ENCODE measurements around the gene TCF4.

The TCF4 gene

GRCh38 chr18:55466789-55467188 is 121.2 kb downstream of the TCF4 start:
- DNase-seq: no peak

- DNase-seq: no peak
These were observed 122.7 kb downstream of the TCF4 start for GRCh38 chr18:55465313-55465712.

DNA sequence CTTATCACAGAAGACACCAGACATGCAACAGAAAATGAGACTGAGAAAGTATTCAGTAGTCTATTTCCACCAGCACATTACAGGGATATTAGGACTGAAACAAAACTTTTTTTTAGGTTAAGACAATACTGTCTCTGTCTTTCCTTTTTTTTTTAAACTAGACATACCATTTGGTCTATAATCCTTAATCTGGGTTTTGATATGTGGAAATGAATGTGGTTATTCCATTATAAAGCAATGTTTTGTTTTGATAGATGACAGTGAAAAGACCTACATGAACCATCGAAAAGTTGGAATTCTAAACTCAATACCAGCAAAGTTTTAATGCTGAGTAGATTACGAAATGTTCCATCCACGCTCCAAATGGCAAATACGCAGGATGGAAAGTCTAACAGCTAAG is 123.4 kb downstream of the TCF4 start:
- no peak for DNase-seq

GRCh38 chr18:55462652-55463051 is 125.3 kb downstream of the TCF4 start:
- no peak for DNase-seq

DNA sequence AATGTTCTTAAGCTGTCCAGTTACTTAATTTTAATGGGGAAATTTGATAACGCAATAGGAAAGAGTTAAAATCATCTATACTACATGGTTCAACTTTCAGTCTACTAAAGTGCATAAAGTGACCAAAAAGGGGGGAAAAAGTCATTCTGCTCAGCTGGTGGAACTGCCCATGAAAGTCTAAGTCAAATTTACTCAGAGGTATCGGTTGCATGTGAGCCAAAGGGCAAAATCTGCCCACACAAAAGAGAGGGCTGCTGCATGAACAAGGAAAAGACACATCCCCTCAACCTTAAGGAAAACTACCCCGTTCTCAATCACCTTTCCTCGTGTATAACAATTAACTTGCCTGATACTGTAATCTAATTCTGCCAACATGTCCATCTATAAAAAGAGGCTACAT is 126.1 kb downstream of the TCF4 start:
- DNase-seq: no peak

DNA sequence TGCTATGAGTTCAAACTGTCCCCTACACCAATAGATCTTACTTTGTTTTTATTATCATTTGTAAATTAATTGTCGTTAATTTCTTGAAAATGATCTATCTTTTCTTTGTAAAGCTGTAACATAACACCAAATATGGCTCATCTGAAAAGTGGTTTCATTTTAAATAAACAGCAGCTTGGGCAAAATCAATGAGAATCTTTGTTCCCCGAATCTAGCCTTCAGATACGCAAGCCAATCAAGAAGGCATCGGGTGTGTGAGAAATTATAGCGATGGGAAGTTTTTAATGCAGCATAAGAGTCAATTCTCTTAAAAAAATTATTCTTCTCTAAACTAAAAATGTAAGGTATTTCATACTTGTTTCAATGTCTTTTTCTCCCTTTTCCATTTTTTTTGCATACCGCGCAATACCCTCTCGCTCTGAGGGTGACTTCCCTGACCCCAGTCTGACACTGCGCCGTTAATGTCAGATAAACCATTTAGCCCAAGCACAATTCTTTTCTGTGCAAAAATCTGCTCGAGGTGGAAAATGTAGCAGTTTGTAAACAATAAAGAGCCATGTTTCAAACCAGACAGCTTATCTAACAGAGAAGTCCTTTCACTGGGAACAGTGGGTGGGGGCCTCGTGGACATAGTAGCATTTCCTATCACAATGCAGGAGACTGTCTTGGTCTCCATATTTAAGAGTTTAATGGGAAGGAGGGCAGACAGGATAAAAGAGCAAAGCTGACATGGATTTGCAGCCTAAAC is 129.4 kb downstream of the TCF4 start:
- DNase-seq: no peak

GRCh38 chr18:55457028-55457427 is 131.0 kb downstream of the TCF4 start:
- DNase-seq: no peak

DNA sequence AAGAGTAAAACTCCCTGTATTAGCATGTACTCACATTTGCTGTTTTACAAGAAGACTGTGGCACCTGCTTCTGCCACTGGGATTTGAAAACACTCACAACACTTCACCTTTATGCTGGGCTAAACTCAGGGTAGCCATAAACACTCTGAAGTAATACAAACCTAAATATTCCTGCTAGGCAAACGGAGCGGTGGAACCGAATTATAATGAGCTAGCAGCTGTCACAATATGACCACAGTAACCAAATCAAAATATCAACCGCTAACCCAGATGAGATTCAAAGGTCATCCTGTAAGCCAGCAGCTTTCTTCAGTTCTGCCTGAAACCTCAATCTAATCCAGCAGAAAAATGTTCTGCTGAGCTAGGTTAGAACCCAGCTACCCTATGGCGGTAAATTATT is 132.1 kb downstream of the TCF4 start:
- DNase-seq: peak; percentile 8

GRCh38 chr18:55453186-55453585 is 134.8 kb downstream of the TCF4 start:
- no peak for DNase-seq

- no peak for DNase-seq
These were observed 135.8 kb downstream of the TCF4 start for GRCh38 chr18:55452123-55452611.

GRCh38 chr18:55449412-55450140 is 138.4 kb downstream of the TCF4 start:
- no peak for DNase-seq

- no peak for DNase-seq
These were observed 139.6 kb downstream of the TCF4 start for GRCh38 chr18:55448420-55448819.

- no peak for DNase-seq
These were observed 140.3 kb downstream of the TCF4 start for GRCh38 chr18:55447672-55448018.

- DNase-seq: no peak
These were observed 140.9 kb downstream of the TCF4 start for GRCh38 chr18:55446996-55447671.

DNA sequence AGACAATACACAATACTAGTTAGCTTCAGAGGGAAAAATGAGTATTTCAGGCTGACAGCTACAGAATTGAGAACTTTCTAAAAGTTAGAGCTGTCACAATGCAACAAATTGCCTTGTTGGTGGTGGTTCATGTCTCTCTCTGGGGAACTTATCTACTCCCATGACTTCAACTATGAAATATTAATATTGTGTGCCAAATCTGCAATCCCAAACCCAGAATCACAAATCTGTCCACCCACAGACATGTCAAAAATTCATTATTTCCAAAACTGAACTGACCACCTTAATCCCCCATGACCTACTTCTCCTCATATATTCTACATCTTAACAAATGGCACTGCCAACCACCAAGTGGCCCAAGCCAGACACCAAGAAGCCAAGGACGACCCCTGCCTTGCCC is 143.5 kb downstream of the TCF4 start:
- no peak for DNase-seq

- no peak for DNase-seq
These were observed 144.2 kb downstream of the TCF4 start for GRCh38 chr18:55443776-55444175.

GRCh38 chr18:55442561-55442960 is 145.4 kb downstream of the TCF4 start:
- no peak for DNase-seq

DNA sequence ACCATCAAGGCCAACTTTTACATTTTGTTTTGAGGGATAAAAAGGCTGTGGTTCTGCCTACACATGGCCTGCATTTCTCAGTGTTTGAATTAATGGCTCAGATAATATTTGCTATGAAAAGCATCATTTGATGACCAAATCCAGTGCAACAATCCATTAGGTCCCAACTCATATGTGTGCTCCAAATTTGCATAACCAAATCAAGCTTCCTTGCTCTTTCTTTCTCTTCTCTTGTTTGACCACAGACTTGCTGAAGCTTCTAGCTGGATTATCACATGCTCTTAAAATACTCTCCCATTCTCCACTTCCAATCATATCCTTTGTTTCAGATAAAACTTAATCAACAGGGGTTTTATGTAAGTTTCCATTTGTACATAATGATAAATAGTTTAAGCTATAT is 147.0 kb downstream of the TCF4 start:
- DNase-seq: no peak

DNA sequence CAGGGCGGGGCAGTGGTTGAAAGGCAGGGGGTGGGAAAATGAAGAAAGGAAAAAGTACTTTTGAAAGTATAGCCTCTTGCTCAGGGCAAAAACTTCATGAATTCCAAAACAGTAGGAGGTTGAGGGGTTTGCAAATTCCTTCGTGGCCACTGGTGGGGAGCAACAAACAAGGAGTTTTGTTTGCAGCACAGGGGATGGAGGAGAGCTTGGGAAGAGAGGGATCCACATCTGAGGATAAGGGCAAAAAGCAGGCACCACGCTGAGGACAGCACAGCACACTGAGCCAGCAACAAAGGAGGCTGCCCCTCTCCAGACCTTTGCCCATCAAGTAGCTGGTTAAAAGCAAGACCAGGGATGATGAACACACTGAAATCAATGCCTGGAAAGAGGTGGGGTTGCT is 148.9 kb downstream of the TCF4 start:
- DNase-seq: no peak

DNA sequence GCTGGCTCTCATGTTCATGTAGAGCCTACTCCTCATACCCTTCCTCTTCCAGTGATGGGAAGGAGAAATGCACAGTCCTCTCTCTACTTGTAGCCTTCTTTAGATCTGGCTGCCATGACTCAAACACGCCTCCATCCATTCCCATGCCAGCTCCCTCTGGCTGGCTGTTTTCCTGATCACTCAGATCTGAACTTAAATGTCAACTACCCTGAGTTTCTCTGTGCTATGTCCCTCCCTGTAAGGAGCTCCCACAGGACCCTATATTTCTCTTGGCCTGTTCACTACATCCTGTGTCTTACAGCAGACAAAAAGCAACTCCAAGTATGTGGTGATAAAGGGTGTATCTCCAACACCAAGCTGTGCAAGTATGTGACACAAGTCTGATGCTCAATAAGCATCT is 152.4 kb downstream of the TCF4 start:
- no peak for DNase-seq

DNA sequence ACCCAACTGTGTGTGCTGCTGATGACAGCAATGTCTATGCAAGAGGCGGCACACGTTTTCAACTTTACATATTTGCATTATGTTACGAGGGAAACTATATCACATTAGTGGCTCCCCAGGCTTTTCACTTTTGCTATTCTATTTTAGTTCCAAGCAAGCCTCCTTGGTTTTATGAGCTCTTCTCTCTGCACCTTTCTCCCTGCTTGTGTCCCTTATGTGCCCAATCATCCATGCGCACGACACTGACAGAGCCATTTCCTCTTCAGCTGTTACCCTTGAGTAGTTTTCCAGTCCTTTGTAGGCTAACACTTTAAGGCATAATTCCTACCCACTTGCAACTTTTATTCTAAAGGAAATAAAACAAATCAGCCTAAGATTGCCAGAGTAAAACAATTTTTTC is 154.3 kb downstream of the TCF4 start:
- DNase-seq: no peak

DNA sequence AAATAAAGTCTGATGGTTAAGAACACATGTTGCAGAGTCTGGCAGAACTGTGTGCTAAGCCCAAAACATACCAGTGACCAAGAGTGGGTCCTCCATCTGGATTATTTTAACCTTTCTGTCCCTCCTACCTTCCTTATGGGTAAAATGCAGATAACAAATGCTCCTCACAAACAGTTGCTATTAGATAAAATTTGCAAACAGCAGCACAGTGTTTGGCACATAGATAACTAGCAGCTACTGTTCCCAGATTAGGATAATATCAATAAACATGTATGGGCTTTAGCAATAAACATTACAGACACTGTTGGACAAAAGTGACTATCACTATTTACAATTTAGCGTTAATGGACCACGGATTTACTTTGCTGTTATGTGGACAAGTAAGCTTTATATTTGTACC is 154.9 kb downstream of the TCF4 start:
- DNase-seq: no peak

DNA sequence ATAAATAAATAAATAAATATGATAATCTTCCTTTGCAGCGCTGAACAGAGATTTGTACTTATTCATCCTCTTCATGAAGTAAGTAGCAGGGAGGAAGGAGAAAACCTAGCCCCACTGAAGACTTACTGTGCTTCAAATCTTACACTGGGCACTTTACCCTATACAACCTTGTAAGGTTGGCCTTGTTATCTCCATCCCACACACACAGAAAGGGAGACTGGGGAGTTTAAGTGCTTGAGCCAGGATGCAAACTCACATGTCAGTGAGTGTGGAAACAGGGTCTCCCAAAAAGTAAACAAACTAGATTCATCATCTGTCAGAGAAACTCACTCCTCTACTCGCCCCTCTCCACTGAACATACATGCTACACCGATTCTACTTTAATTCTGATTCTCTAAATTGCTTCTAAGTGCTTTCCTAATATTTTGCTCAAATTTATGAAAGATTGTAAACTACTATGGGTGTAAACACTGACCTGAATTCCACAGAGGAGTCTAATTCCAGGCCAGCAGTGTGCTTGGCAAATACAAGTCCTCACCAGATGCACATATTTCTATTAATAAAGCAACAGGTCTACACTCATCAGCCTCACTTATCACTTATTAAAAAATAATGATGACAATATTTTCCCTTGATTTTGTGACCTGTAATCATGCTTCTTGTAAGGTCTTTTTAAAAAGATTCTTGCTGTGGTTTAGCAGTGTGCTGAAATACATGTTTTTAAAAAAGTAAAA is 155.5 kb downstream of the TCF4 start:
- no peak for DNase-seq

All from NCI-H510A treated with DMSO at 0.1 percent for 48 hours (cell line).